ENCODE data around the gene CYFIP2.

Gene CYFIP2

GRCh38 chr5:157289164-157289819, 23.4 kb downstream of the CYFIP2 start:
- no peak for DNase-seq

DNA sequence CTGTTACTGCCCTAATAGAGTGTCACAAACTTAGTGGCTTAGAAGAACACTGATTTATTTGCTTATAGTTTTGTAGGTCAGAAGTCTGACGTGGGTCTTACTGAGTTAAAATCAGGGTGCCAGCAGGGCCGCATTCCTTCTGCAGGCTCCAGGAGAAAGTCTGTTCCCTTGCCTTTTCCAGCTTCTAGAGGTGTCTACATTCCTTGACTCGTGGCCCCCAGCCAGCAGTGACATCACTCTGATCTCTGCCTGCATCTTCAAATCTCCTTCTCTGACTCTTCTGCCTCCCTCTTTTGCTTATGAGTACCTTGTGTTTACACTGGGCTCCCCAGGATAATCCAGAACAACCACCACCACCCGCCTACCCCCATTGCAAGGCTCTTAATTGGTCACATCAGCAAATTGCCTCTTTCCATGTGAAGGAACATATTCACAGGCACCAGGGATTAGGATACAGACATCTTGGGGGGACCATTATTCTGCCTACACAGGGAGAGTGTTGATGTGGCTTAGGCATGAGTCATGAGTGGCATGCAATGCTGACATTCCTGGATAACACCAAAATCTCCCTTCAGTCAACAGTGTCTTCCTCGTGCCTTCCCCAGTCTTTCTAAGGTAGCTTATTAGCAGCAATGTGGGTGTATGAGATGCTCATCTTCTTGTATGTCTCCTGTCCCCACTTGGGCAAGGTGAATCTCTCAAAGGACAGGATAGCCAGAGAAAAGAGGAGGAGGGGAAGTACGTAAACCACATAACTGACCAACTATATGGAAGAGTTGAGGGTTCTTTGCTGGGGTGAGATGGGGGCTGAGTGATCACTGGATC, 24.4 kb downstream of the CYFIP2 start:
- no peak for DNase-seq

DNA sequence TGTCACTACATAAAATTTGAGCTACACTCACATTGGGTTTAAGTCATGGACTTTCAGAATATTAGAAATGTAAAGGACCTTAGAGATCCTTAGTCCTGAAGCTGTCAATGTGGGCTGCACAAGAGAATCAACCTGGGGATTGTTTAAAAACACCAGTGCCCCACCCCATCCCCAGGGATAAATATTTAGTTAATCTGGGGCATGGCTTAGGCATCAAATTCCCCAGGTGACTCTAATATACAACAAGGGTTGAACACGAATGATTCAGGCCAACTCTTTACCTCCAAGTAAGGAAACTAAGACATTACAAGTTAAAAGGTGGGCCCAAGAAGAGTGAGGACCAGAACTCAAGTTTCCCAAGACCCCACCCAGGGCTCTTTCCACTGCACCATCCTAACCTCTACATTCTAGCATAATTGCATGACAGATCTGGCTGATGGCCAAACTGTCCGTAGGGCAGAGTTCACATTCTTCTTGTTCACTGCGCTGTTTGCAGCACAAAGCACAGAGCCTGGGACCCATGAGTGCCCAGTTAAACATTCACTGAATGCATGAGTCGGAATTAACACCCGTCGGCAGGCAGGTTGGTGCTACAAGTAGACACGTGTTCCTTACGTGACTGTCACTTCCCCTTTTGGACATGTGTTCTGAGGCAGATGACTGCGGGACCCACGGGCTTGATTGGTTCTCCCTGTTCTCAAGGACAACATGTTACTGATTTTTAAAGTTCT, 25.2 kb downstream of the CYFIP2 start:
- DNase-seq: no peak

GRCh38 chr5:157292599-157292998, 26.7 kb downstream of the CYFIP2 start:
- DNase-seq: no peak

- DNase-seq: no peak
Measured at GRCh38 chr5:157294407-157295091, 28.6 kb downstream of the CYFIP2 start.

DNA sequence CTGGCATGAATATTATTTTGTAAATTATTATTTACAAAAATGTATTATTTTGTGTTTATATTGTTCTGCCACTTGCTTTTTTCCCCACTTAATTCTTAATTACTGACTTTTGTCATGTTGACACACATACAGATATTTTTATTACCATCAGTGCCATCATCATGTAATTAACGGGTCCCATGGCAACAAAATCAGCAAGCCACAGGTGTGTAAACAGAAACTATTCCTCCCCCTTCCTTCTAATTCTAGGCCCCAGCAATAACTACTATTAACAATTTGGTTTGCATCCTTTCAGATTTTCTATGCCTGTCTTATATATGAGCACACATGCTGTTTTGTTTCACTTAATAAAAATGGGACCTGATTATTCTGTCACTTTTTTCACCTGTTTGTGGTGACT, 29.3 kb downstream of the CYFIP2 start:
- DNase-seq: no peak

- DNase-seq: no peak
Measured at GRCh38 chr5:157300564-157300963, 34.6 kb downstream of the CYFIP2 start.

DNA sequence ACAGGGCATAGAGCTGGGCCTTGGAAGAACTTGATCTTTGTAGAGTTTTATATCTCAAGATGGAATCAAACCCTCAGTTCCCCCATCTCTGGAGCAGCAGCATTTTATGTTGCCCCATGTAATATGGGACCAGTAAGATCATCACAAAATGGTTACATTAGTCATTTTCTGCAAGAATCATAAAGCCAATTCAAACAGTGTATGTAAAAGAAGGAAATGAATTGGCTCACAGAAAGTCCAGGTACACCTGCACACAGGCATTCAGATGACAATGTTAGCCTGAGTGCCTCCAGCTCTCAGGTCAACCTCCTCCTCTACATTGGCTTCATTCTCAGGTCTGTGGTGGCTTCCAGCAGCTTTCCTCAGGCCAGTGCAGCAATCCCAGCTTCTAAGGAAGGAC, 35.1 kb downstream of the CYFIP2 start:
- DNase-seq: no peak

DNA sequence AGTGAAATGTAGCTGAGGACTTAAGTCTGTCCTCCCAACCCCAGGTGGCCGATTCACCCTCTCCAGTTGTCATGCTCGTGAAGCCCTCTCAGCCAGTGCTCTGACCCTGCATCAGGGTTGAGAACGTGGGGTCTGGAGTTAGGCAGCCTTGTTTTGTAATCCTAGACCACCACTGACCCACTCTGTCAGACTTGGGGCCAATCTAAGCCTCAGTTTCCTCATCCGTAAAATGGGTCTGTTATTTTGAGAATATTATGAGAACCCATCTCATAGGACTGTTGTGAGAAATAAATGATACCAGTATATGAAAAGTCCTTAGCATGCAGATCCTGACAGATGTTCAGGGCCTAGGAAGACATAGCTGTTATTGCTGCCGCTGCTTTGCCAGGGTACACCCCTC, 37.1 kb downstream of the CYFIP2 start:
- no peak for DNase-seq

DNA sequence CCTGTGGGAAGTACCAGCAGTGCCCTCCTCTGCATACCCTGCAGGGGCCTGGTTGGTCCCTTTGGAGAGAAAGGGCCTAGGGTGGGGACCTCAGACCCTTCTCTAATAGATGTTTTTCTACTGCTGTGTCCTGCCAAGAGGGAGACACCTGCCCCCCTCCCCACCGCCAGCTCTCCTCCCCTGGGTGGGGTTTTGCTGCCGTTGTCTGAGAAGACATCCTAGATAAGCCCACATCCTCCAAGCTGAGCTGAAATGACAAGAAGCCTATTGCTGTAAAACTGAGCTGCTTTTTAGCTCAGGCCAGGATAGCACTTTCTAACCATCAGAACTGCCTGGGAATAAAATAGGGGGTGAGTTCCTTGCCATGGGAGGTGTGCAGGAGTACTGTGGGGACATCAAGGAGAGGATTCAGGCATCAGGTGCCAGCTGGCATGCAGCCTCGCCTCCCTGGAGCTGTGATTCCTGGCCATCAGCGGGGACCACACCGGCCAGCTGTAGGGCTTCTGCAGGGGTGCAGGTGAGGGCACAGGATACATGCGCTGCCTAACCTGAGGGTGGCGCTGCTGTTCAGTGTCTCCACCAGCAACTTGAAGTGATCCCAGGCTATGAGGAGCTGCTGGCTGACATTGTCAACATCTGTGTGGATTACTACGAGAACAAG, 37.9 kb downstream of the CYFIP2 start:
- DNase-seq: no peak

DNA sequence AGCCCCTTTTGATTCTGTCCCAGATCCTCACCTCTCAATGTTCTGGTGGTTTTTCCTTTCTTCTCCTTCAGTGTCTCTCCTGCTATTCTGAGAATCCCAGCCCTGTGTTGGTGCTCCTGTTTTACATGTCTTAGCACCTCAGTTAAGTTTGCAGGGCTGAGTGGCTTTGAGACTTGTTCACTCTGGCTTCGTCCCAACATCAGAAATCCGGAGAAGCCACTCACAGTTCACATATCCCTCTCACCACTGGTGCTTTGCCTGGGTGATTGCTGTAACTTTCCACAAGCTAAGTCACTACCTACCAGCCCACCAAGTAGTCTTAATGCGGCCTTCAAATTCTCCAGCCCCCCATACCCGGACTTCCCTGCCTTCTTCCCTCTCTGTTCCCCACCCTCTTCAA, 40.2 kb downstream of the CYFIP2 start:
- no peak for DNase-seq

DNA sequence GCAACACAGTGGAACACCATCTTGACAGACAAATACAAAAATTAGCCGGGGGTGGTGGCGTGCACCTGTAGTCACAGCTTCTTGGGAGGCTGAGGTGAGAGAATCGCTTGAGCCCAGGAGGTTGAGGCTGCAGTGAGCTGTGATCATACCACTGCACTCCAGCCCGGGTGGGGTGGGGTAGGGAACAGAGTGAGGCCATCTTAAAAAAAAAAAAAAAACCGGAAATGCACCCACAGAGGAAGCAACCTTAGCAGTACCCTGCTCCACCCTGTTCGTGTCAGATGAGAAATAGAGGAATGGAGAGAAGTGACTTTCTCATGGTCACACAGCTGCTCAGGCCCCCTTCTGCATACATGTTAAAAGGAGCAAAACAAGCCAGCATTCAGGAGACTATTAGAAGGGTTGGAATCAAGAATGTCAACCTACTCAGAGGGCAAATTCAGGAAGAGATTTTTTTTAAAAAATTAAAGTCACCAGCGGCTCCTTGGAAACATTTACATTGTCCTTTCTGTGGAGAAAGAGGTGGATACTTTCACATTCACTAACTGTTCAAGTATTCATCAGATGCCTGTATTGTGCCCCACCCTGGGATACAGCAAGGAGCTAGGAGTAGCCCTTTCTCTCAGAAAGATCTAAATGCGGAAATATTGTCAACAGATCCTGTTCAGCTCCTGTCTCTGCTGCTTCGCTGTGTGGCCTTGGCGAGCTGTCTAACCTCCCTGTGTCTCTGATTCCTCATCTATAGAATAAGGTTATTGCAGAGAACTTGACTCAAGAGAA, 41.0 kb downstream of the CYFIP2 start:
- DNase-seq: no peak

DNA sequence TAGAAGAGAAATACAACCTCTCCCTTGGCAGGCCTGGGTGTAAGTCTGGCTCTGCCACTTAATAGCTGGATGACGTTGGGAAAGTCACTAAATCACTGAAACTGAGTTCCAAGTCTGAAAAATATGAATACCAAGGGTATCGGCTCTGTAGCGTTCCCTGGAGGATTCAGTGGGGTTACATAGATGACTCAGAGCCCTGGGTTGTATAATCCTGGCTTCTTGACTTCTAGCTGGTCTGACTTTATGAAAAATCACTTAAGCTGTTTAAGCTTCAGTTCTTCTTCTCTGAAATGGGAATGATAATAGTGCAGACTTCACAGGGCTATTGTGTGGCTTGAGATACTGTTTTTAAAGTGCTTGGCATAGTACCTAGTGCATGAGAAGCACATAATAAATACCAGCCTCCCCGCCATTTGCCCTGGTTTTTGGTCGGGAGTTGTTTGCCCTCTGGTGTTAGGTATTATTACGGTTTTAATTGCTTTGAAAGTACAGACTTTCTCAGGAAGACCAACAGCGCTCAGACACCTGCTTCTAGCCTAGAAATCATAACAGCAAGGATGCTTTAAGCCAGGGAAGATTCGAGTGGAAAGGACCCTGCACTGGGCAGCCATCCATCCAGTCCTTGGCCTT, 43.0 kb downstream of the CYFIP2 start:
- DNase-seq: no peak

DNA sequence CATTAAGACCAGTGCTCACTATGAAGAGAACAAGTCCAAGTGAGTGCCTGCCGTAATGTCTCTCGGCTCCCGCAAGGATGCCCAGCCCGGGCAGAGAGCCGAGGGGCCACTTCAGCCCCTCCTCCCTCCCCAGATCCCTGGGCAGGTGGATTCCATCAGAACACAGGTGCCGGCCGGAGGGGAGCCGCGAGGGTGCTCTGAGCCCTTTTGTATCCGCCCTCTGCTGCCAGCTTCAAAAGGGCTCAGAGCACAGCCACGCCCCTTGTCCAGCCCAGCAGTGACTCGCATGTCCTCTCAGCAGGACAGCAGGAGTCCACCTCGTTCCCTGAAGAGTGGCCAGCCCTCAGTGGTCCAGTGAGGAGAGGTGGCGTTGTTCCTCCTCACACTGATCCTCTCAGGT, 43.9 kb downstream of the CYFIP2 start:
- no peak for DNase-seq

GRCh38 chr5:157311595-157311994, 45.7 kb downstream of the CYFIP2 start:
- DNase-seq: no peak

- DNase-seq: no peak
Measured at GRCh38 chr5:157312492-157312891, 46.6 kb downstream of the CYFIP2 start.

DNA sequence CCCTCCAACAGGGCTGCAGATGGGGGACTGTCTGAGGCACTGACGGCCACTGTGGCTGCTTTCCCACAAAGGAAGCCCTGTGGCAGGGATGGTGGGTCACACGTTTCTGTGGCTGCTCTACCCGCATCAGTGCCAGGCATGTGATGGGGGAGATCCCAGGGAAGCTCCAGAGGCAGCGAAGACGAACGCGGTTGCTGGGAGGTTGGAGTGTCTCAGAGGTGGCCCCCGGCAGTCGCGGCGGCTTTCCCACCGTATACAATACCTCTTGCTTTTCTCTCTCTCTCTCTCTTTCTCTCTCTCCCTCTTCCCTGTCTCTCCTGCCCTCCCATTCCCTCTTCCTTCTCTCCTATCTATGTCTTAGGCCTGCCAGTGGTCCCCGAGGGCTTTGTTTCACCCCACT, 56.7 kb downstream of the CYFIP2 start:
- DNase-seq: no peak

- no peak for DNase-seq
Measured at GRCh38 chr5:157323107-157323706, 57.3 kb downstream of the CYFIP2 start.

DNA sequence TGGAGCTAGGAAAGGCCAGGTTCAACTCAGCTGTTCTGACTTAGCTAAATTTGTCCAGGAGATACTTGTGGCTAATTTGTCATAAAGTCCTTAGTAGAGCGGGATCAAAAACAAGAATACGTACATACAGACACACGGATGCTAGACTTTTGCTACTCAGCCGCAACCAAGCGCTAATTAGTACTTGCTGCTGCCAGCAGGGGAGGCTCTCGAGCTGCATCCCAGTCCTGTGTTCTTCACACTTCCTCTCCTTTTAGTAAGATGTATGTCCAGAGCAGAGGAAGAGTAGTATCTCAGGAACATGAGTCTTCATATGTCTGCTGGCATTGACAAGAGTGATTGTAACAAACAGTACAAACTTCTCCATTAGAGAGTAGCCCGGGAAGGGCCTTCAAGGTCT, 58.3 kb downstream of the CYFIP2 start:
- DNase-seq: no peak

DNA sequence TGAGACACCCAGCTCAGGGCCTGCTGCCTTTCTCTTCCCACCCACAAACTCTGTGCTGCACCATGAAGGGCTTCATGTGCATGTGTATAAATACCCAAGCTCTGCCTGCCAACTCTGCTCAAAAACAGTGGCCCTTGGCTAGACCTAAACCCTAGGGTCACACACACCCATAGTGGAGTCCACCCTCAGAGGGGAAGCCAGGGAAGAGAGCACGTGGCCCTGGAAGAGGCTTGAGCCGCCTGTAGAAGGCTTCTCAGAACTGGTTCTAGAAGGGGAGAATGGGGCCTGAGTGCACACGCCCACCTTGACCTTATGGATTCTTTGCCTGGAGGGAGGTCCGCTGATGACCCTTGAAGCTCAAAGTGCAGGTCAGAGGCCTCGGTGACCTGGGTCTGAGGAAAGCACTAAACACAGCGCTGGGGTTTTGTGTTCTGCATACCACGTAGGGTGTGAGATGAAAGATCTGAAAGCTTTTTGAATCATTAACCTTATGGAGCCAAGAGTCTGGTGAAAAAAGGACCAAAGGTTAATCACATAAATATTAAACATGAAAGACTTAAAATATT, 60.6 kb downstream of the CYFIP2 start:
- no peak for DNase-seq

DNA sequence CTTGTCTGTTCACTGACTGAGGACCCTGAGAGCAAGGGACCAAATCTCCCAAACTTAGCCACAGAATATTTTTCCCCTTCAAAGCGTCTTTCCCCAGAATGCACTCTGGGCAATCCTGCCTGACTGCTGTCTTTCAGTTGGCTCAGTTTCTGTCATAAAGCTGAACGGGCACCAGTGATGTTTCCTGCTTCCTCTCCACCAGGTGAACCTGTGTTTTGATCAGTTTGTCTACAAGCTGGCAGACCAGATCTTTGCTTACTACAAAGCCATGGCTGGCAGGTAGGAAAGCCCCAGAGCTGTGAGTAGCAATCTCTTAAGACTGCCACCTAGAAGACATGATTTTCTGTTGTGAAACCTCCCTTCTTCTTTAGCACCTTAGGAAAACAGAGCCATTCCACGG, 61.8 kb downstream of the CYFIP2 start:
- no peak for DNase-seq
